Thoracic aorta (tissue), 2 donors: ENCODE results near the gene DSEL. TPM values are rescaled to one million over a fixed set of nuclear protein-coding genes. Genes with fewer than 3 reads are reported as not detected.

Experiments used
- ATAC-seq: fragments of 150-250 bp; one replicate; pipeline ENCODE4 v1.8.0; 2017; ENCODE audit warnings: low read depth; ENCODE audit not compliant: insufficient number of reproducible peaks, low FRiP score
- DNase-seq: peaks from one replicate; pipeline ENCODE4 v3.0.0-alpha.2; 2020; ENCODE audit warnings: low spot score
- H3K27ac ChIP-seq, 2 donors: fragments of 200-600 bp; sonication (generic); 1 replicate in 1 of 2; 2 replicates in 1 of 2; pipeline ENCODE4 v1.5.1; 2016; ENCODE audit warnings: mild to moderate bottlenecking in 2 of 2, moderate library complexity in 2 of 2
- H3K27me3 ChIP-seq: fragments of 200-600 bp; sonication (generic); replicated peaks from 2 replicates; pipeline ENCODE4 v1.6.0; 2016; ENCODE audit warnings: mild to moderate bottlenecking; ENCODE audit not compliant: insufficient read depth
- H3K36me3 ChIP-seq: fragments of 200-600 bp; sonication (generic); one replicate; pipeline ENCODE4 v1.5.1; 2016
- H3K4me1 ChIP-seq, 2 donors: fragments of 200-600 bp; sonication (generic); 1 replicate in 1 of 2; 2 replicates in 1 of 2; pipeline versions ENCODE4 v1.5.1 to v1.6.0; 2016; ENCODE audit warnings: low read depth in 2 of 2, mild to moderate bottlenecking in 1 of 2; ENCODE audit not compliant: control insufficient read depth in 1 of 2
- H3K4me3 ChIP-seq: fragments of 200-600 bp; sonication (generic); 2 replicates; pipeline ENCODE4 v1.5.1; 2016; ENCODE audit warnings: mild to moderate bottlenecking
- H3K9me3 ChIP-seq: fragments of 200-600 bp; sonication (generic); 2 replicates; pipeline ENCODE4 v1.5.1; 2016
- total RNA-seq, 2 donors: library from RNA; depleted of rRNA; stranded (reverse); fragments of >200 nt; gene quantifications; one replicate each; pipeline versions ENCODE4 v1.1.0 to v1.2.3, GENCODE V29; 2016
- TF ChIP-seq, protein P1 (sequence below): fragments of 200-600 bp; sonication (generic); IDR thresholded peaks from one replicate; pipeline ENCODE4 v1.5.1; 2019; ENCODE audit warnings: antibody characterized with exemption

Gene DSEL
- total RNA-seq, 2 donors from 2014 or later: 34.1 to 38.5 TPM

DNA sequence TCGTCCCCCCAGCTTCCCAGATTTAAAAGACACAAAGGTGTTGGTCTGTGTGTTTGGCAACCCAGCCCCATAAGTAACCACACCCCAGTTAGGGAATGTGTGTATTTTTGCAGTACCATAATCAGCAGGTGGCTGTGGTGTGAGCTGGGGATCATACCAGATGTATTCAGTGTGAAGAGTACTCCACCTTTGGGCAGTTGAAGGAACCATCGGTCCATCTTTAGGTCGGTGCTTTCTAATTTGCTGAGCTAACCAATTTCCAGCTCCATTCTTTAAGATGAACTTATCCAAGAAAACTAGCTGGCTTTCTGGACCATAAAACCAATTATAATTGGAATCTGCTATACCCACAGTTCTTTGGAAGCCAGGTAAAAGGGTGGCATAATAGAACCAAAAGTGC is 3.2 kb downstream of the DSEL start:
- DNase-seq: no peak
- no peaks in the 10 kb centered on the region for H3K27me3 ChIP-seq
- no peak for ATAC-seq
- no peaks in the 10 kb centered on the region for H3K36me3 ChIP-seq
- no peak overlapping the region for H3K4me3 ChIP-seq
- TF ChIP-seq, protein P1, sequence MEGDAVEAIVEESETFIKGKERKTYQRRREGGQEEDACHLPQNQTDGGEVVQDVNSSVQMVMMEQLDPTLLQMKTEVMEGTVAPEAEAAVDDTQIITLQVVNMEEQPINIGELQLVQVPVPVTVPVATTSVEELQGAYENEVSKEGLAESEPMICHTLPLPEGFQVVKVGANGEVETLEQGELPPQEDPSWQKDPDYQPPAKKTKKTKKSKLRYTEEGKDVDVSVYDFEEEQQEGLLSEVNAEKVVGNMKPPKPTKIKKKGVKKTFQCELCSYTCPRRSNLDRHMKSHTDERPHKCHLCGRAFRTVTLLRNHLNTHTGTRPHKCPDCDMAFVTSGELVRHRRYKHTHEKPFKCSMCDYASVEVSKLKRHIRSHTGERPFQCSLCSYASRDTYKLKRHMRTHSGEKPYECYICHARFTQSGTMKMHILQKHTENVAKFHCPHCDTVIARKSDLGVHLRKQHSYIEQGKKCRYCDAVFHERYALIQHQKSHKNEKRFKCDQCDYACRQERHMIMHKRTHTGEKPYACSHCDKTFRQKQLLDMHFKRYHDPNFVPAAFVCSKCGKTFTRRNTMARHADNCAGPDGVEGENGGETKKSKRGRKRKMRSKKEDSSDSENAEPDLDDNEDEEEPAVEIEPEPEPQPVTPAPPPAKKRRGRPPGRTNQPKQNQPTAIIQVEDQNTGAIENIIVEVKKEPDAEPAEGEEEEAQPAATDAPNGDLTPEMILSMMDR: no peak
- no peaks in the 10 kb centered on the region for H3K9me3 ChIP-seq
- peaks cover 9 to 19% of the 10 kb centered on the region in 2 donors for H3K4me1 ChIP-seq
- H3K27ac ChIP-seq: no peak overlapping the region

DNA sequence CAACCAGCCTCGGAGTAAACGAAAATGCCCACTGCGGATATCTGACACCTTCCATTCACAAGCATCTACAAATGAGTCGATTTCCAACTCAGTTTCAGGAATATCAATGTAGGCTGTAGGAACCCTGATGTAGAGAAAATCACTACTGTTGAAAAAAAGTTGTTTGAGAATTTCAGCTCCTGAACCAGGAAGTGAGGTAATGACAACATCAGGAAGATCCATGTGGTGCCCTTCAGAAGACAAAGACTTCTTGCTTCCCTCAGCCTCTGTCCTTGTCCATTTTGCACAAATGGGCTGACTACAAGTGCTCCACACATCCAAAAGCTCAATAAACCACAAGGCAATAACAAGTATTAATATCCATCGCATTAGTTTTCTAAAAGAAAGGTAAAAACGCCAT is 4.7 kb downstream of the DSEL start:
- Histone ChIP-seq H3K9me3 (no peaks in the 10 kb centered on the region), H3K27me3 (no peaks in the 10 kb centered on the region), H3K36me3 (no peaks in the 10 kb centered on the region), H3K27ac (no peak overlapping the region), H3K4me1 (peaks cover 3 to 10% of the 10 kb centered on the region in 2 donors), H3K4me3 (no peak overlapping the region)
- TF ChIP-seq, protein P1: no peak
- ATAC-seq (no peak), DNase-seq (no peak)

DNA sequence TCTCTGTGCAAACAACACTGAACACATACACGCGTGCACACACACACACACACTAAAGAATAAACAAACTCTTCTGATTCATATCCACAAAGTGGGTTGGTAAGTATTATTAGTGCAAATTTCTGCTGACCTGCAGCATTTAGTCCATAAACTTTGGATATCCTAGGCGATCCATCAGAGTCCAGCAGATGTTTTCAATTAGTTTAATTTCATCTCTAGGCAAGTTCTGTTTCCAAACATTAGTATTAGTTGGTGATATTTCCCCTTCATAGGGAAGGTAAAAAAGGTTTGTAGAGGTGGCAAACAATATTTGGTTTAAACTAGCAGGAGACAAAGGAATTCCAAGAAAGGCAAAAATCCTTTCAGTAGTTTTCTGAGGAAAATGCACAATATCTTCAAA is 5.7 kb downstream of the DSEL start:
- no peak overlapping the region for H3K27ac ChIP-seq
- H3K4me1 ChIP-seq: peaks cover 3 to 10% of the 10 kb centered on the region in 2 donors
- no peak for ATAC-seq
- H3K36me3 ChIP-seq: no peaks in the 10 kb centered on the region
- H3K9me3 ChIP-seq: no peaks in the 10 kb centered on the region
- no peak for DNase-seq
- no peaks in the 10 kb centered on the region for H3K27me3 ChIP-seq
- TF ChIP-seq, protein P1: no peak
- no peak overlapping the region for H3K4me3 ChIP-seq

DNA sequence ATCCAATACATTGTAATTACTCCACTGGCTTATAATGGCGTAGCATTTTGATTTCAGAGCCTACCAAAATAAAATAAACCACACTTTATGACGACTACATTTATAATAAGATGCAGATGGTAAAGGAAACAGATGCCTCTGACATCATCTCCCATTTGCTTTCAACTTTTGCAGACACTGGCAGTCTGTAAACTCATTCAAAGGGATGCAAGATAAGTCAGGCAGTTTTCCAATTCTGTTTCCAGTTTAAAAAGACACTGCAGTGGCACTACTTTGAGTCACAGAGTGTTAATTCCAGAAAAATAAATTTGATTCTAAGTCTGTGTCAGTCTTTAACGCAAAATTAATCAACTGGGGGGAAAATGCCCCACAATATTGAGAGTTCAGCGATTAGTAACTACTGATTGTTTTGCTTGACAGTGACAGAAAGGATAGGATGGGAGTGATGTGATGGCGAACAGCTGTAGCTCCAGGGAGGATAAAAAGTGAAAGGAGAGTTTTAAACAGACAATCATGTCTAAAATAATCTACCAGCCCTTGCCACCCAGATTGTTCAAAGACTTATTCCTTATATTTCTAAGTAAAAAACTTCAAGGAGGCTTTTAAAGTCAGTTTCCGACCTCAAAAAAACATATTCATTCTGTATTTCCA is 6.7 kb downstream of the DSEL start:
- Histone ChIP-seq H3K27ac (no peak overlapping the region), H3K4me3 (no peak overlapping the region), H3K9me3 (no peaks in the 10 kb centered on the region), H3K36me3 (no peaks in the 10 kb centered on the region), H3K4me1 (peaks cover 3 to 10% of the 10 kb centered on the region in 2 donors), H3K27me3 (no peaks in the 10 kb centered on the region)
- DNase-seq: no peak
- TF ChIP-seq, protein P1: no peak
- no peak for ATAC-seq

DNA sequence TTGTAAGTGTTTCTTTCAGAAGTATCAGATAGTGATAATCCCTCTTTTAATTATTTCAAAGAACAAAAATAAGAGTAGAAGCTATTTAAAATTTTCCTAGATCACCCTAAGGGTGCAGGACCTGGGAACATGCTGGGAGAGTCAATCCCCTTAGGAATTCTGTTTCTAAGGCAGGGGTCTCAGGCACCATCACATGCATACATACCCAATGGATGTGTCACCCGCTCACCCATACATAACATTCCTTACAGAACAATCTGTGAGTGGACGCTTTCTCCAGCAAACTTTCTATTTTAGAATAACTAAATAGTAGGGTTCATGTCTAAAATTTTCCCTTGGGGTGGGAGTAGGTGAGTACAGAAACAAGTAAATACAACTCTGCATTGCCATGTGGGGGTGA is 8.4 kb downstream of the DSEL start:
- H3K27me3 ChIP-seq: no peaks in the 10 kb centered on the region
- no peaks in the 10 kb centered on the region for H3K36me3 ChIP-seq
- DNase-seq: no peak
- no peak overlapping the region for H3K4me3 ChIP-seq
- TF ChIP-seq, protein P1: no peak
- H3K4me1 ChIP-seq: no peaks in the 10 kb centered on the region
- ATAC-seq: no peak
- H3K9me3 ChIP-seq: no peaks in the 10 kb centered on the region
- no peak overlapping the region for H3K27ac ChIP-seq
